K562 (cell line): Measurements from ENCODE around the gene GPR108. TPM values are rescaled to one million over a fixed set of nuclear protein-coding genes. Genes with fewer than 3 reads are reported as not detected.

Source experiments
- CBX1 ChIP-seq: sonication (generic); IDR thresholded peaks from 2 replicates; pipeline ENCODE4 v1.6.1; 2016; ENCODE audit warnings: antibody characterized with exemption, low read depth, mild to moderate bottlenecking
- CUX1 ChIP-seq: fragments of 200-800 bp; sonication (Bioruptor generic); IDR thresholded peaks from 2 replicates; pipeline ENCODE4 v1.6.1; 2016; ENCODE audit warnings: missing genetic modification characterization, missing compliant biosample characterization
- EWSR1 ChIP-seq: fragments of 450-650 bp; IDR thresholded peaks from 2 replicates; pipeline ENCODE4 v1.6.1; 2018; ENCODE audit warnings: borderline replicate concordance, mild to moderate bottlenecking, low read depth, moderate library complexity; ENCODE audit not compliant: partially characterized antibody
- NUFIP1 ChIP-seq: fragments of 450-650 bp; IDR thresholded peaks from 2 replicates; pipeline ENCODE4 v1.6.1; 2018; ENCODE audit not compliant: partially characterized antibody
- PRDM10 ChIP-seq: fragments of 450-650 bp; IDR thresholded peaks from 2 replicates; pipeline ENCODE4 v1.6.1; 2018; ENCODE audit not compliant: partially characterized antibody
- RBM22 ChIP-seq: fragments of 200-400 bp; formaldehyde crosslinking; IDR thresholded peaks from 2 replicates; pipeline ENCODE4 v1.6.1; 2018; ENCODE audit warnings: low read length, low read depth; ENCODE audit not compliant: poor library complexity, severe bottlenecking
- SMARCE1 ChIP-seq: fragments of 450-650 bp; IDR thresholded peaks from 2 replicates; pipeline ENCODE4 v1.7.1; 2016; ENCODE audit warnings: mild to moderate bottlenecking
- SP1 ChIP-seq: sonication (generic); formaldehyde crosslinking; IDR thresholded peaks from 2 replicates; pipeline ENCODE4 v1.8.1; 2022; ENCODE audit warnings: mild to moderate bottlenecking, missing genetic modification reagents
- TAL1 ChIP-seq: fragments of 450-650 bp; IDR thresholded peaks from 2 replicates; pipeline ENCODE4 v1.6.1; 2016; ENCODE audit warnings: mild to moderate bottlenecking
- TBP ChIP-seq: optimal IDR thresholded peaks from 2 replicates; pipeline ENCODE3; 2011; ENCODE audit warnings: low read depth, low read length, improper control_type of control experiment
- THRAP3 ChIP-seq: fragments of 450-650 bp; IDR thresholded peaks from 2 replicates; pipeline ENCODE4 v1.6.1; 2016; ENCODE audit warnings: mild to moderate bottlenecking, inconsistent platforms, borderline replicate concordance
- ZNF347 ChIP-seq: fragments of 450-650 bp; formaldehyde crosslinking; IDR thresholded peaks from 2 replicates; pipeline ENCODE4 v1.4.0; 2020; ENCODE audit warnings: low read depth, mild to moderate bottlenecking, moderate library complexity
- ZNF41 ChIP-seq: fragments of 250-450 bp; sonication (Bioruptor Pico); conservative IDR thresholded peaks from 2 replicates; pipeline ENCODE4 v1.4.0; 2020; ENCODE audit warnings: mild to moderate bottlenecking
- ZNF436 ChIP-seq: fragments of 250-450, 450-650 bp; sonication (Bioruptor Pico); formaldehyde crosslinking; IDR thresholded peaks from 2 replicates; pipeline ENCODE4 v1.7.0; 2020; ENCODE audit warnings: mild to moderate bottlenecking
- ZNF584 ChIP-seq: fragments of 200-800 bp; sonication (Bioruptor generic); IDR thresholded peaks from 2 replicates; pipeline ENCODE4 v1.6.1; 2016; ENCODE audit warnings: low read depth, mild to moderate bottlenecking, missing genetic modification characterization, missing compliant biosample characterization
- ZNF695 ChIP-seq: fragments of 450-650 bp; formaldehyde crosslinking; IDR thresholded peaks from 2 replicates; pipeline ENCODE4 v1.4.0; 2020; ENCODE audit warnings: mild to moderate bottlenecking, moderate library complexity
- polyA plus RNA-seq, 8 experiments: library from polyadenylated mRNA; depleted of rRNA in 4 of 8; stranded (reverse) in 5 of 8; unstranded in 3 of 8; fragments of >200 nt; fragmentation: Nextera tagmentation in 2 of 8; fragmentation: Illumina TruSeq in 1 of 8; extraction: Ambion mirVana in 2 of 8; extraction: Trizol in 1 of 8; gene quantifications; 2 replicates each; pipeline versions ENCODE4 v1.2.1 to v1.2.3, GENCODE V29; 2011 to 2014; ENCODE audit warnings: inconsistent platforms in 1 of 8, missing spikeins in 1 of 8
- total RNA-seq, 7 experiments: library from RNA; depleted of rRNA in 6 of 7; stranded (reverse); fragments of >200 nt in 6 of 7; fragmentation: Illumina TruSeq in 2 of 7; extraction: Trizol in 2 of 7; gene quantifications; 2 replicates each; pipeline versions ENCODE4 v1.2.1 to v1.2.3, GENCODE V29; 2011 to 2021; ENCODE audit warnings: low replicate concordance in 1 of 7
- TF ChIP-seq, protein P1 (sequence below): sonication (generic); formaldehyde crosslinking; IDR thresholded peaks from 2 replicates; pipeline ENCODE4 v1.8.1; 2023; ENCODE audit warnings: mild to moderate bottlenecking, missing genetic modification reagents

GPR108 gene
- total and polyA plus RNA-seq, 9 of the 15 experiments (the other 6 are each of a cell fraction or from before 2014, with no cell fraction given): 2.4 to 33.2 (median 24.4) TPM

DNA sequence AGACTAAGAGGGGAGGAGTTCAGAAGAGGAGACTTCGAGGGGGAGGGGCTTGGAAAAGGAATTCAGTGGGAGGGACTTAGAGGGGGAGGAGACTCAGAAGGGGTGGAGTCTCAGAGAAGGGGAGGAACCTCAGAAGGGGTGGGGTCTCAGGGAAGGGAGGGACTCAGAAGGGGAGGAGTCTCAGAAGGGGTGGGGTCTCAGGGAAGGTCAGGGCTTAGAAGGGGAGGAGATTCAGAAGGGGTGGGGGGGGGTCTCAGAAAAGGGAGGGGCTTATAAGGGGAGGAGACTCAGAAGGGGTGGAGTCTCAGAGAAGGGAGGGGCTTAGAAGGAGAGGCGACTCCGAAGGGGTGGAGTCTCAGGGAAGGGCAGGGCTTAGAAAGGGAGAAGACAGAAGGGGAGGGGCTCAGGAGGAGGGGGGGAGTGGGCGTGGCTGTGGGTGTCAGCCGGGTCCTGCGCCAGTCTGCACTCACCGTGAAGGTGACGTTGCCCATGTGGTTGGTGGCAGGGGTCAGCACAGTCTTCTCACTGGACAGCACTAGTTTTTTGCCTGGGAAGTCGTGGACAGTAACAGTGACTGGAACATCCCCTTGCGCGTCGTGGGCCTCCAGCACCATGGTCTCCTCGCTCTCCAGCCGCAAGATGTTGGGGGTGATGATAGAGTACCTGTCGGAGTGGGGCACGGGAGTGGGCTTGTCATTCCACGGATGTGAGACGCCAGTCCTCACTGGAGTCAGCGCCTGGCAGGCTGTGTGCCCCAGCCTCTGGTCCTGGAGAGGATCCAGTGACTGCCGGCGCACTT lies 18.4 kb downstream of the GPR108 start (continued):
- no peak for TF ChIP-seq ZNF347 (CRISPR knock-in tag)
- no peak for TF ChIP-seq CUX1 (CRISPR knock-in tag)
- peak; percentile 81; the same call in 1 of the 2 replicates for TF ChIP-seq SP1 (CRISPR knock-in tag)
- peak; percentile 23 for TF ChIP-seq PRDM10
- no peak for TF ChIP-seq NUFIP1
- no peak for TF ChIP-seq CBX1
- TF ChIP-seq, protein P1, sequence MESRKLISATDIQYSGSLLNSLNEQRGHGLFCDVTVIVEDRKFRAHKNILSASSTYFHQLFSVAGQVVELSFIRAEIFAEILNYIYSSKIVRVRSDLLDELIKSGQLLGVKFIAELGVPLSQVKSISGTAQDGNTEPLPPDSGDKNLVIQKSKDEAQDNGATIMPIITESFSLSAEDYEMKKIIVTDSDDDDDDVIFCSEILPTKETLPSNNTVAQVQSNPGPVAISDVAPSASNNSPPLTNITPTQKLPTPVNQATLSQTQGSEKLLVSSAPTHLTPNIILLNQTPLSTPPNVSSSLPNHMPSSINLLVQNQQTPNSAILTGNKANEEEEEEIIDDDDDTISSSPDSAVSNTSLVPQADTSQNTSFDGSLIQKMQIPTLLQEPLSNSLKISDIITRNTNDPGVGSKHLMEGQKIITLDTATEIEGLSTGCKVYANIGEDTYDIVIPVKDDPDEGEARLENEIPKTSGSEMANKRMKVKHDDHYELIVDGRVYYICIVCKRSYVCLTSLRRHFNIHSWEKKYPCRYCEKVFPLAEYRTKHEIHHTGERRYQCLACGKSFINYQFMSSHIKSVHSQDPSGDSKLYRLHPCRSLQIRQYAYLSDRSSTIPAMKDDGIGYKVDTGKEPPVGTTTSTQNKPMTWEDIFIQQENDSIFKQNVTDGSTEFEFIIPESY (CRISPR knock-in tag): no peak
- no peak for TF ChIP-seq SMARCE1
- no peak for TF ChIP-seq ZNF695 (CRISPR knock-in tag)
- TF ChIP-seq TBP: peak; percentile 39
- TF ChIP-seq TAL1: no peak; the same call in 1 of the 2 replicates
- no peak for TF ChIP-seq ZNF41
- no peak for TF ChIP-seq ZNF584
- TF ChIP-seq THRAP3: no peak
- TF ChIP-seq EWSR1: no peak
- no peak for TF ChIP-seq ZNF436 (CRISPR knock-in tag)
- TF ChIP-seq RBM22: no peak
